ENCODE measurements around the gene C9orf78. TPM values are rescaled to one million over a fixed set of nuclear protein-coding genes. Genes with fewer than 3 reads are reported as not detected.
A peak's percentile ranks its signal among the peaks of the same experiment; 100 is the strongest.

The C9orf78 gene
- total and polyA plus RNA-seq, 9 of the 15 experiments (the other 6 are each of a cell fraction or from before 2014, with no cell fraction given), result 94.6 to 266 (median 202) TPM

DNA sequence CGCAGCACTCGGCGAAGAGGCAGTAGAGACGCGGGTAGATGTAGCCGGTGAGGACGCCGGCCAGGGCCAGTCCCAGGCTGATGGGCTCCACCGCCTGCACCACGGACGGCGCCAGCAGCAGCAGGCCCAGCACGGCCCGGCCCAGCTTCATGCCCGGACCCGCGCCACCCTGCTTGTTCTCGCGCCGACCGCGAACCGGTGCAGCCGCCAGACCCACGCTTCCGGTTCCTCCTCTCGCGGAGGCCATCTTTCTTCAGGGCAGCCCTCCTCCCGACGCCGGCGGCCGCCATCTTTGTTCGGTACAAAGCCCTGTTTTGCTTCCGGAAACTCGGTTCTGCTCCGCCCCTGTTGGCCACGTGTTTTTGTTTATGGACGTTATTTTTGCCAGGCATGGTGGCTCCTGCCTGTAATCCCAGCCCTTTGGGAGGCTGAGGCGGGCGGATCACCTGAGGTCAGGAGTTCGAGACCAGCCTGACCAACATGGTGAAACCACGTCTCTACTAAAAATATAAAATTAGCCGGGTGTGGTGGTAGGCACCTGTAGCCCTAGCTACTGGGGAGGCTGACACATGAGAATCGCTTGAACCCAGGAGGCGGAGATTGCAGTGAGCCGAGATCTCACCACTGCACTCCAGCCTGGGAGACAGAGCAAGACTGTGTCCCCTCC is 11.0 kb downstream of the C9orf78 start, which contains the start of gene TOR1A (continued):
- peak; percentile 11; the same call in 1 of the 2 replicates for TF ChIP-seq CEBPG (CRISPR knock-in tag; IDR thresholded peaks at IDR 0.05)
- TF ChIP-seq CEBPG (tag; conservative IDR thresholded peaks at IDR 0.05 in 1 of 2, IDR thresholded peaks at IDR 0.05 in 1 of 2), result peak in 1 of 2 experiments; percentile 62; a peak in 3 of 4 replicates

DNA sequence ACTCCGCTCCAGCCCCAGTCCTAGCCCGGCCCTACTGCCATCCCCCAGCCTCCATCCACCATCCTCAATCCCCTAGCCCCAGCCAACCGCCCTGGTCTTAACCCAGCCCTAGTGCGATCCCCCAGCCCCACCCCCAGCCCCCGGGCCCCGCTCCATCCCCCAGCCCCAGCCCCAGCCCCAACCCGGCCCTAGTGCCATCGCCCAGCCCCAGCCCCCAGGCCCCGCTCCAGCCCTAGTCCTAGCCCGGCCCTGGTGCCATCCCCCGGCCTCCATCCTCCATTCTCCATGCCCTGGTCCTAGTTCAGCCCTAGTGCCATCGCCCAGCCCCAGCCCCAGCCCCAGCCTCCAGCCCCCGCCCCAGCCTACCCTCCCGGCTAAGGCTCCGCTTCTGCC is 11.5 kb downstream of the C9orf78 start:
- in situ Hi-C loops (cut with MboI), result no loop called here
- BruUV-seq (replicated peaks), result no TSS peak
- no peaks in the 10 kb centered on the region for H3K9me3 ChIP-seq (replicated peaks; ENCODE audit: control insufficient read depth, insufficient read depth, low read depth, low read length)
- CTCF ChIA-PET (ENCODE audit: low intra/inter-chr PET ratio), result no interaction called here
- POLR2A ChIA-PET, result interaction anchor here (0.7 to 5.1 kb wide), 3 partner anchors 11 to 540 kb away, joined by 3 to 49 read pairs (median 4); no protein-coding TSS in a partner anchor
- peaks cover 12 to 13% of the 10 kb centered on the region in 2 experiments; a peak in 4 of 5 replicates for H3K4me1 ChIP-seq (replicated peaks in 1 of 2; ENCODE audit: control insufficient read depth in 2 of 2, insufficient read depth in 2 of 2, low read length in 2 of 2)
- H3K9ac ChIP-seq (ENCODE audit: insufficient read depth in 1 of 2, low read depth in 2 of 2, low read length in 2 of 2), result peak overlapping the region; percentile 75 to 97; a peak in 3 of 4 replicates
- FAIRE-seq (no peak), ATAC-seq (peak; percentile 52), DNase-seq (ENCODE audit: extremely low read depth in 1 of 4, low spot score in 3 of 4) (peak in 1 of 4 experiments; percentile 80)
- intact Hi-C loops (cut with micrococcal nuclease), result no loop called here
- H3K9me1 ChIP-seq (ENCODE audit: control insufficient read depth, insufficient read depth, low read length), result no peaks in the 10 kb centered on the region
- H3K36me3 ChIP-seq (ENCODE audit: control insufficient read depth, insufficient read depth, low read length), result peaks cover 58% of the 10 kb centered on the region
- peak overlapping the region; percentile 83 for H3K27ac ChIP-seq (ENCODE audit: extremely low read depth, low read depth, low read length)
- H3K4me2 ChIP-seq (ENCODE audit: insufficient read depth, low read length), result peak overlapping the region; percentile 95
- peaks cover 26% of the 10 kb centered on the region for H3K79me2 ChIP-seq (ENCODE audit: control insufficient read depth, insufficient read depth, low read length)
- under 1% methylated on average over 10 of the region's 15 CpGs for WGBS (ENCODE audit: insufficient coverage, low coverage, missing lambda C conversion rate)
- no peaks in the 10 kb centered on the region for H4K20me1 ChIP-seq (replicated peaks; ENCODE audit: control insufficient read depth, insufficient read depth, low read length)
- peak overlapping the region; percentile 88 for H3K4me3 ChIP-seq
- no peaks in the 10 kb centered on the region for H3K27me3 ChIP-seq (ENCODE audit: control insufficient read depth in 2 of 2, insufficient read depth in 2 of 2, low read length in 2 of 2)
- TF ChIP-seq PCBP1 (IDR thresholded peaks at IDR 0.05; ENCODE audit: low read depth, low read length, poor library complexity, severe bottlenecking), result peak; percentile 22
- no peak for TF ChIP-seq PTBP1 (IDR thresholded peaks at IDR 0.05; ENCODE audit: low read depth, low read length)
- H2AFZ ChIP-seq (ENCODE audit: low read depth, low read length), result peak overlapping the region; percentile 95
